Astrocyte (in vitro differentiated cells and primary cell): ENCODE results near the gene ZCCHC3. TPM values are rescaled to one million over a fixed set of nuclear protein-coding genes. Genes with fewer than 3 reads are reported as not detected.

Source experiments
- DNase-seq: peaks from one replicate; pipeline ENCODE4 v3.0.0-alpha.2; 2010; ENCODE audit warnings: low read depth
- FAIRE-seq: peaks from 2 replicates; lab custom pipeline; 2011; peaks lifted over from hg19 to GRCh38; lab: Jason Lieb, UNC
- H2AFZ ChIP-seq: 2 replicates; pipeline ENCODE4 v1.6.0; 2012; ENCODE audit warnings: low read depth, low read length, inconsistent platforms
- H3K27ac ChIP-seq: 2 replicates; pipeline ENCODE4 v1.5.1; 2011; ENCODE audit warnings: low read depth, low read length, inconsistent platforms
- H3K27me3 ChIP-seq: 2 replicates; pipeline ENCODE4 v1.6.0; 2011; ENCODE audit warnings: low read length, inconsistent platforms; ENCODE audit not compliant: insufficient read depth
- H3K36me3 ChIP-seq: 2 replicates; pipeline ENCODE4 v1.5.1; 2011; ENCODE audit warnings: low read length, inconsistent platforms; ENCODE audit not compliant: insufficient read depth
- H3K4me1 ChIP-seq: 2 replicates; pipeline ENCODE4 v1.5.1; 2011; ENCODE audit warnings: low read length, inconsistent platforms; ENCODE audit not compliant: insufficient read depth
- H3K4me2 ChIP-seq: 2 replicates; pipeline ENCODE4 v1.6.0; 2012; ENCODE audit warnings: low read length, inconsistent platforms
- H3K4me3 ChIP-seq: 2 replicates; pipeline ENCODE4 v1.5.1; 2011; ENCODE audit warnings: low read depth, mild to moderate bottlenecking, low read length, inconsistent platforms; ENCODE audit not compliant: insufficient read depth
- H3K79me2 ChIP-seq: 2 replicates; pipeline ENCODE4 v1.6.0; 2012; ENCODE audit warnings: mild to moderate bottlenecking, low read length, inconsistent platforms; ENCODE audit not compliant: insufficient read depth
- H3K9ac ChIP-seq: 2 replicates; pipeline ENCODE4 v1.6.0; 2012; ENCODE audit warnings: mild to moderate bottlenecking, low read length, inconsistent platforms
- H3K9me3 ChIP-seq: 2 replicates; pipeline ENCODE4 v1.5.1; 2012; ENCODE audit warnings: low read depth, mild to moderate bottlenecking, low read length, inconsistent platforms; ENCODE audit not compliant: insufficient read depth
- H4K20me1 ChIP-seq: 2 replicates; pipeline ENCODE4 v1.6.0; 2012; ENCODE audit warnings: low read length, inconsistent platforms; ENCODE audit not compliant: insufficient read depth
- H3K27ac Mint-ChIP-seq: one replicate; pipeline ENCODE4 v1.8.0; 2021; ENCODE audit warnings: mild to moderate bottlenecking, mixed read lengths; ENCODE audit not compliant: unreplicated experiment
- H3K27me3 Mint-ChIP-seq: one replicate; pipeline ENCODE4 v1.8.0; 2021; ENCODE audit warnings: low read depth, mixed read lengths; ENCODE audit not compliant: unreplicated experiment
- H3K36me3 Mint-ChIP-seq: one replicate; pipeline ENCODE4 v1.8.0; 2021; ENCODE audit warnings: low read depth, mixed read lengths; ENCODE audit not compliant: unreplicated experiment
- H3K4me1 Mint-ChIP-seq: one replicate; pipeline ENCODE4 v1.8.0; 2021; ENCODE audit warnings: low read depth, mixed read lengths; ENCODE audit not compliant: unreplicated experiment
- H3K4me3 Mint-ChIP-seq: one replicate; pipeline ENCODE4 v1.8.0; 2021; ENCODE audit warnings: mild to moderate bottlenecking, moderate library complexity, mixed read lengths; ENCODE audit not compliant: unreplicated experiment
- H3K9me3 Mint-ChIP-seq: one replicate; pipeline ENCODE4 v1.8.0; 2021; ENCODE audit warnings: mild to moderate bottlenecking, mixed read lengths; ENCODE audit not compliant: unreplicated experiment
- CTCF ChIP-seq: IDR thresholded peaks from 2 replicates; pipeline ENCODE4 v1.5.1; 2011; ENCODE audit warnings: low read depth, mild to moderate bottlenecking, inconsistent platforms, low read length, moderate library complexity; ENCODE audit not compliant: insufficient read depth
- EZH2 ChIP-seq: IDR thresholded peaks from 2 replicates; pipeline ENCODE4 v1.6.1; 2012; ENCODE audit warnings: mild to moderate bottlenecking, low read length, inconsistent platforms; ENCODE audit not compliant: insufficient read depth
- total RNA-seq: library from RNA; stranded (reverse); gene quantifications from 2 replicates; pipeline ENCODE4 v1.2.1, GENCODE V29; 2021

The ZCCHC3 gene
- total RNA-seq, 1 donor from 2014 or later, result 18.6 TPM

GRCh38 chr20:325889-326644 is 28.7 kb downstream of the ZCCHC3 start:
- TF ChIP-seq CTCF, result no peak
- TF ChIP-seq EZH2, result no peak
- peak; percentile 42 for DNase-seq
- peak overlapping the region; percentile 99 for H3K4me2 ChIP-seq

DNA sequence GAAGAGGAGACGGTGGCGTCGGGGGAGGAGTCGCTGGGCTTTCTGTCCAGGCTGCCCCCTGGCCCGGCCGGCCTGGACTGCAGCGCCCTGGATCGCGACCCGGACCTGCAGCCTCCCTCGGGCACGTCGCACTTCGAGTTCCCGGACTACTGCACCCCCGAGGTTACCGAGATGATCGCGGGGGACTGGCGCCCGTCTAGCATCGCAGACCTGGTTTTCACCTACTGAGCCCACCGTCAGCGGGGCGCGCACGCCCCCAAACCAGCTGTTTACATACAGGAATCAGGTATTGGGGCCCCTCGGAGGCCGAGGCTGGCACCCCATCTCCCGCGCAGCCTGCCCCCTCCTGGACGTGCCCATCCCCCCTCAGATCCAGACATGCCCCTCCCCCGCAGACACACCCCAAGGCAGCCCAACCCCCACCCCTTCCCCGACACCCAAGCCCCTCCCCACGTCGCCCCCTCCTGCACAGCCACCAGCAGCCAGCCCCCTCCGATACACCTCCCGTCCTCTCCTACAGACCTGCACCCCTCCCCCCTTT is 29.3 kb downstream of the ZCCHC3 start:
- Histone ChIP-seq H4K20me1 (peaks cover 40% of the 10 kb centered on the region), H3K9ac (peak overlapping the region; percentile 75), H3K4me3 (peak overlapping the region; percentile 76), H2AFZ (peak overlapping the region; percentile 78), H3K79me2 (peaks cover 25% of the 10 kb centered on the region), H3K4me2 (peak overlapping the region; percentile 99), H3K4me1 (peaks cover 45% of the 10 kb centered on the region), H3K27me3 (no peaks in the 10 kb centered on the region), H3K27ac (peak overlapping the region; percentile 71), H3K9me3 (no peaks in the 10 kb centered on the region), H3K36me3 (no peaks in the 10 kb centered on the region)
- H3K4me1 Mint-ChIP-seq, result peaks cover 27% of the 10 kb centered on the region
- DNase-seq (no peak), FAIRE-seq (no peak)
- H3K27ac Mint-ChIP-seq, result no peak overlapping the region
- peaks cover 3% of the 10 kb centered on the region for H3K27me3 Mint-ChIP-seq
- peaks cover 6% of the 10 kb centered on the region for H3K36me3 Mint-ChIP-seq
- no peaks in the 10 kb centered on the region for H3K9me3 Mint-ChIP-seq
- TF ChIP-seq EZH2, result no peak
- no peak for TF ChIP-seq CTCF
- peak overlapping the region; percentile 83 for H3K4me3 Mint-ChIP-seq

More at GRCh38 chr20:325889-326644, 28.7 kb downstream of the ZCCHC3 start:
- peak overlapping the region; percentile 87 for H3K4me3 Mint-ChIP-seq
- H3K9me3 ChIP-seq, result no peaks in the 10 kb centered on the region
- peak overlapping the region; percentile 47 for H3K27ac Mint-ChIP-seq
- H3K79me2 ChIP-seq, result peaks cover 25% of the 10 kb centered on the region
- peaks cover 3% of the 10 kb centered on the region for H3K27me3 Mint-ChIP-seq
- H3K36me3 Mint-ChIP-seq, result peaks cover 6% of the 10 kb centered on the region
- H3K36me3 ChIP-seq, result no peaks in the 10 kb centered on the region
- peak overlapping the region; percentile 76 for H3K4me3 ChIP-seq
- FAIRE-seq, result no peak
- H3K27ac ChIP-seq, result peak overlapping the region; percentile 71
- peaks cover 3% of the 10 kb centered on the region for H3K9me3 Mint-ChIP-seq
- H2AFZ ChIP-seq, result peak overlapping the region; percentile 78
- H4K20me1 ChIP-seq, result peaks cover 37% of the 10 kb centered on the region
- peak overlapping the region; percentile 75 for H3K9ac ChIP-seq
- no peaks in the 10 kb centered on the region for H3K27me3 ChIP-seq
- H3K4me1 Mint-ChIP-seq, result peaks cover 27% of the 10 kb centered on the region
- H3K4me1 ChIP-seq, result peaks cover 45% of the 10 kb centered on the region
